HepG2 (cell line): ENCODE data around the gene ECHDC1. TPM values are rescaled to one million over a fixed set of nuclear protein-coding genes. Genes with fewer than 3 reads are reported as not detected.

Experiments
- FLYWCH1 ChIP-seq: sonication (generic); formaldehyde crosslinking; IDR thresholded peaks from 2 replicates; pipeline ENCODE4 v1.8.1; 2023; ENCODE audit warnings: mild to moderate bottlenecking, missing genetic modification reagents
- FOXC1 ChIP-seq: sonication (generic); formaldehyde crosslinking; IDR thresholded peaks from 2 replicates; pipeline ENCODE4 v1.8.0; 2022; ENCODE audit warnings: mild to moderate bottlenecking, missing genetic modification reagents, borderline replicate concordance
- FOXM1 ChIP-seq: sonication (generic); formaldehyde crosslinking; IDR thresholded peaks from 2 replicates; pipeline ENCODE4 v1.5.0; 2020; ENCODE audit warnings: missing genetic modification reagents
- GMEB2 ChIP-seq: IDR thresholded peaks from 2 replicates; pipeline ENCODE4 v1.6.1; 2016; ENCODE audit warnings: missing biosample characterization, missing genetic modification reagents, low read depth
- KDM5A ChIP-seq: fragments of 200-600 bp; sonication (generic); IDR thresholded peaks from 2 replicates; pipeline ENCODE4 v1.7.0; 2018; ENCODE audit warnings: antibody characterized with exemption, mild to moderate bottlenecking, low read length, borderline replicate concordance
- MEF2D ChIP-seq: sonication (generic); formaldehyde crosslinking; IDR thresholded peaks from 2 replicates; pipeline ENCODE4 v1.5.1; 2020; ENCODE audit warnings: mild to moderate bottlenecking, missing genetic modification reagents
- NFAT5 ChIP-seq: sonication (generic); formaldehyde crosslinking; IDR thresholded peaks from 2 replicates; pipeline ENCODE4 v1.4.0; 2020; ENCODE audit warnings: missing genetic modification reagents
- PAWR ChIP-seq: sonication (generic); formaldehyde crosslinking; IDR thresholded peaks from 2 replicates; pipeline ENCODE4 v1.4.0; 2020; ENCODE audit warnings: missing genetic modification reagents, mild to moderate bottlenecking, borderline replicate concordance
- PAXIP1 ChIP-seq: sonication (generic); formaldehyde crosslinking; conservative IDR thresholded peaks from 2 replicates; pipeline ENCODE4 v1.4.0; 2020; ENCODE audit warnings: mild to moderate bottlenecking, missing genetic modification reagents, moderate library complexity
- PHF21A ChIP-seq: sonication (generic); formaldehyde crosslinking; IDR thresholded peaks from 2 replicates; pipeline ENCODE4 v1.5.0; 2020; ENCODE audit warnings: mild to moderate bottlenecking, missing genetic modification reagents
- RAD21 ChIP-seq: fragments of 450-650 bp; formaldehyde crosslinking; IDR thresholded peaks from 2 replicates; pipeline ENCODE4 v1.5.0; 2020; ENCODE audit warnings: mild to moderate bottlenecking
- REXO4 ChIP-seq: sonication (generic); formaldehyde crosslinking; IDR thresholded peaks from 2 replicates; pipeline ENCODE4 v1.8.0; 2022; ENCODE audit warnings: missing genetic modification reagents, mild to moderate bottlenecking, borderline replicate concordance
- SOX5 ChIP-seq: IDR thresholded peaks from 2 replicates; pipeline ENCODE4 v1.6.1; 2016; ENCODE audit warnings: borderline replicate concordance
- THAP11 ChIP-seq: IDR thresholded peaks from 2 replicates; pipeline ENCODE4 v1.6.1; 2016; ENCODE audit warnings: missing biosample characterization, missing genetic modification reagents
- ZEB1 ChIP-seq: IDR thresholded peaks from 2 replicates; pipeline ENCODE4 v1.6.1; 2012; ENCODE audit warnings: mild to moderate bottlenecking, low read depth, inconsistent platforms; ENCODE audit not compliant: insufficient replicate concordance
- ZNF484 ChIP-seq: sonication (generic); formaldehyde crosslinking; IDR thresholded peaks from 2 replicates; pipeline ENCODE4 v1.5.1; 2020; ENCODE audit warnings: mild to moderate bottlenecking, low read depth, missing genetic modification reagents, borderline replicate concordance
- ZNF644 ChIP-seq: IDR thresholded peaks from 2 replicates; pipeline ENCODE4 v1.6.1; 2016; ENCODE audit warnings: low read depth
- ZNF720 ChIP-seq: sonication (generic); formaldehyde crosslinking; IDR thresholded peaks from 2 replicates; pipeline ENCODE4 v1.4.0; 2020; ENCODE audit warnings: missing genetic modification reagents
- ZNF766 ChIP-seq: sonication (generic); formaldehyde crosslinking; IDR thresholded peaks from 2 replicates; pipeline ENCODE4 v1.5.0; 2020; ENCODE audit warnings: missing genetic modification reagents, borderline replicate concordance
- ZNF772 ChIP-seq: sonication (generic); formaldehyde crosslinking; IDR thresholded peaks from 2 replicates; pipeline ENCODE4 v1.5.0; 2020; ENCODE audit warnings: mild to moderate bottlenecking, missing genetic modification reagents
- ZNF777 ChIP-seq: sonication (generic); formaldehyde crosslinking; IDR thresholded peaks from 2 replicates; pipeline ENCODE4 v1.4.0; 2020; ENCODE audit warnings: missing genetic modification reagents
- polyA plus RNA-seq, 8 experiments: library from polyadenylated mRNA; depleted of rRNA in 3 of 8; stranded (reverse) in 7 of 8; unstranded in 1 of 8; fragments of >200 nt; fragmentation: Illumina TruSeq in 4 of 8; extraction: Trizol in 4 of 8; gene quantifications; 2 replicates each; pipeline versions ENCODE4 v1.2.1 to v1.2.3, GENCODE V29; 2011 to 2016; ENCODE audit warnings: low read depth in 4 of 8, missing spikeins in 1 of 8, mixed read lengths in 1 of 8; ENCODE audit not compliant: insufficient read depth in 1 of 8
- total RNA-seq, 5 experiments: library from RNA; depleted of rRNA; stranded (reverse); fragments of >200 nt; fragmentation: Illumina TruSeq; extraction: Trizol; gene quantifications; 2 replicates each; pipeline ENCODE4 v1.2.3, GENCODE V29; 2016; ENCODE audit warnings: low read depth in 1 of 5

ECHDC1 gene
- total and polyA plus RNA-seq, 2 of the 13 experiments (the other 11 are each of a cell fraction or from before 2014, with no cell fraction given): 32.8 to 98.1 TPM

- no peak for TF ChIP-seq NFAT5 (CRISPR knock-in tag)
- peak; percentile 50; the same call in 1 of the 2 replicates for TF ChIP-seq SOX5
- TF ChIP-seq GMEB2: 0 out of 2 replicates have a peak, but pooled peaks have one; percentile 47
- no peak for TF ChIP-seq ZNF777 (CRISPR knock-in tag)
- TF ChIP-seq ZNF772 (CRISPR knock-in tag): peak; percentile 67; the same call in 1 of the 2 replicates
- TF ChIP-seq MEF2D (CRISPR knock-in tag): no peak
- peak; percentile 71; the same call in 1 of the 2 replicates for TF ChIP-seq ZNF644 (CRISPR knock-in tag)
- TF ChIP-seq PAXIP1 (CRISPR knock-in tag): no peak
- no peak for TF ChIP-seq ZEB1
- TF ChIP-seq ZNF484 (CRISPR knock-in tag): no peak
- no peak for TF ChIP-seq PAWR (CRISPR knock-in tag)
- TF ChIP-seq THAP11 (CRISPR knock-in tag): no peak; the same call in 1 of the 2 replicates
- no peak for TF ChIP-seq ZNF720 (CRISPR knock-in tag)
- TF ChIP-seq FLYWCH1 (CRISPR knock-in tag): no peak
- TF ChIP-seq FOXM1 (CRISPR knock-in tag): no peak
- TF ChIP-seq PHF21A (CRISPR knock-in tag): no peak
- TF ChIP-seq RAD21 (CRISPR knock-in tag): peak; percentile 49; the same call in 1 of the 2 replicates
- peak; percentile 91 for TF ChIP-seq KDM5A
- no peak for TF ChIP-seq FOXC1 (CRISPR knock-in tag)
- peak; percentile 44; the same call in 1 of the 2 replicates for TF ChIP-seq ZNF766 (CRISPR knock-in tag)
- no peak for TF ChIP-seq REXO4 (CRISPR knock-in tag)
Observed at GRCh38 chr6:127266178-127266891, 77.1 kb downstream of the ECHDC1 start, which contains the start of gene RNF146 (continued).
